NCI-H2029 treated with DMSO at 0.1 percent for 48 hours (cell line): ENCODE results near the gene TNKS1BP1.

ENCODE experiments used
- DNase-seq: peaks from one replicate; lab custom pipeline; 2025; lab: John Stamatoyannopoulos, UW

The TNKS1BP1 gene

GRCh38 chr11:57251491-57252104 is 73.2 kb downstream of the TNKS1BP1 start:
- no peak for DNase-seq

- DNase-seq, result no peak
Observed at GRCh38 chr11:57251037-57251436, 73.7 kb downstream of the TNKS1BP1 start.
